Activated effector memory CD4-positive, alpha-beta T cell treated with Interleukin-2 at 50 U/mL for 16 hours (primary cell): ENCODE results near the gene EML4.
"Not testable (repeated sequence)": the region's sequence is repeated elsewhere in the genome, so short reads cannot be mapped to it uniquely, and the experiment has no call there.

ENCODE experiments used
- DNase-seq: peaks from one replicate; pipeline ENCODE4 v3.0.0-alpha.2; 2020

The EML4 gene

GRCh38 chr2:42169100-42169873 lies at the start of gene EML4:
EML4 (plus strand) TSS chr2:42169353; CDS start chr2:42169612, 259 bp downstream.
- peak; percentile 86 for DNase-seq

- DNase-seq: no peak
Observed at GRCh38 chr2:42123426-42123825, 45.7 kb upstream of the EML4 start.

GRCh38 chr2:42124011-42124785 lies 45.0 kb upstream of the EML4 start:
- no peak for DNase-seq

- no peak for DNase-seq
Observed at GRCh38 chr2:42125841-42126594, 43.1 kb upstream of the EML4 start.

GRCh38 chr2:42126873-42127272 lies 42.3 kb upstream of the EML4 start:
- DNase-seq: not testable (repeated sequence)

- DNase-seq: peak; percentile 22
Observed at GRCh38 chr2:42127425-42128424, 41.4 kb upstream of the EML4 start.

GRCh38 chr2:42128721-42129486 lies 40.2 kb upstream of the EML4 start:
- DNase-seq: no peak

GRCh38 chr2:42129487-42129852 lies 39.7 kb upstream of the EML4 start:
- DNase-seq: no peak

- no peak for DNase-seq
Observed at GRCh38 chr2:42129947-42130346, 39.2 kb upstream of the EML4 start.

- DNase-seq: not testable (repeated sequence)
Observed at GRCh38 chr2:42130858-42131257, 38.3 kb upstream of the EML4 start.

GRCh38 chr2:42132191-42132965 lies 36.8 kb upstream of the EML4 start:
- no peak for DNase-seq

- DNase-seq: peak; percentile 91
Observed at GRCh38 chr2:42132966-42133641, 36.0 kb upstream of the EML4 start.

- no peak for DNase-seq
Observed at GRCh38 chr2:42133771-42134195, 35.4 kb upstream of the EML4 start.

- DNase-seq: not testable (repeated sequence)
Observed at GRCh38 chr2:42134401-42134932, 34.7 kb upstream of the EML4 start.

- no peak for DNase-seq
Observed at GRCh38 chr2:42135381-42136312, 33.5 kb upstream of the EML4 start.

- DNase-seq: no peak
Observed at GRCh38 chr2:42136782-42137124, 32.4 kb upstream of the EML4 start.

- DNase-seq: no peak
Observed at GRCh38 chr2:42137125-42137841, 31.9 kb upstream of the EML4 start.
